ENCODE results near the gene VSTM2A.

Gene VSTM2A

GRCh38 chr7:54560723-54561122, 18.5 kb downstream of the VSTM2A start:
- no peak overlapping the region for H3K4me3 ChIP-seq (ENCODE audit: low read length)
- TF ChIP-seq ZNF274 (IDR thresholded peaks at IDR 0.05; ENCODE audit: low read depth, low read length): no peak

- TF ChIP-seq ZNF274 (IDR thresholded peaks at IDR 0.05; ENCODE audit: low read depth, low read length): no peak
- H3K4me3 ChIP-seq (ENCODE audit: low read length): no peak overlapping the region
Observed at GRCh38 chr7:54563329-54563916, 21.2 kb downstream of the VSTM2A start.

DNA sequence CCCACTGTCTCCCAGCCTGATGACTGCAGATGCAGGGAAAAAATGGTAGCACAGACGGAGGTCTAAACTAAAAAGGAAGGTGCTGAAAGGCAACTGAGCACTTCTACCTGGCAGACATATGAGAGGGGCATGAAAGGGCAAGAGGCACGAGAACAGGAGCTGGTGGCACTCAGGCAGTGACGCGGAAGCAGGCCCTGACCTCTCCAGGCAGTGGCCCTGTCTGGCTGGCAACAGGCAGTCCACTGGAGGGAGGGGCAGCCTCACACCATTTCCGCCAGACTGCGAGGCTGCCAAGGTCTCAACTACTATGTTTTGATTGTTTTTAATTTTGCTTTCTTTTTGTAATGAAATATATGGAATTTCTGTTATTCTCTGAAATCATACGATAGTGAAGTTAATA, 23.3 kb downstream of the VSTM2A start:
- no peak for TF ChIP-seq ZNF274 (IDR thresholded peaks at IDR 0.05; ENCODE audit: low read depth, low read length)
- H3K4me3 ChIP-seq (ENCODE audit: low read length): no peak overlapping the region

DNA sequence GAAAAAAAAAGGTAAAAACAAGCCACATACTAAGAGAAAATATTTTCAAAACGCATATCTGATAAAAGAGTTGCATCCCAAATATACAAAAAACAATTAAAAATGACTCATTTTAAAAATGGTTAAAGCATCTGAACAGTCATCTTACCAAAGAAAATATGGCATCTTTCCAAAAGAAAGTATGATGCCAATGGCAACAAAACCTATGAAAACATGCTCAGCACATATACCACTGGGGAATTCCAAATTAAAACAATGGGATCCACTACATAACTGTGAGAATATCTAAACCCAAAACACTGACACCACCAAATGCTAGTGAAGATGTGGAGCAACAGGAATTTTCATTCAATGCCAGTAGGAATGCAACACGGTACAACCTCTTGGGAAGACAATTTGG, 39.3 kb downstream of the VSTM2A start:
- TF ChIP-seq ZNF274 (IDR thresholded peaks at IDR 0.05; ENCODE audit: low read depth, low read length): no peak
- no peak overlapping the region for H3K4me3 ChIP-seq (ENCODE audit: low read length)

GRCh38 chr7:54591404-54592386, 49.5 kb downstream of the VSTM2A start:
- TF ChIP-seq ZNF274 (IDR thresholded peaks at IDR 0.05; ENCODE audit: low read depth, low read length): no peak
- H3K4me3 ChIP-seq (ENCODE audit: low read length): no peak overlapping the region

- no peak overlapping the region for H3K4me3 ChIP-seq (ENCODE audit: low read length)
- TF ChIP-seq ZNF274 (IDR thresholded peaks at IDR 0.05; ENCODE audit: low read depth, low read length): no peak
Observed at GRCh38 chr7:54596747-54597146, 54.6 kb downstream of the VSTM2A start.

DNA sequence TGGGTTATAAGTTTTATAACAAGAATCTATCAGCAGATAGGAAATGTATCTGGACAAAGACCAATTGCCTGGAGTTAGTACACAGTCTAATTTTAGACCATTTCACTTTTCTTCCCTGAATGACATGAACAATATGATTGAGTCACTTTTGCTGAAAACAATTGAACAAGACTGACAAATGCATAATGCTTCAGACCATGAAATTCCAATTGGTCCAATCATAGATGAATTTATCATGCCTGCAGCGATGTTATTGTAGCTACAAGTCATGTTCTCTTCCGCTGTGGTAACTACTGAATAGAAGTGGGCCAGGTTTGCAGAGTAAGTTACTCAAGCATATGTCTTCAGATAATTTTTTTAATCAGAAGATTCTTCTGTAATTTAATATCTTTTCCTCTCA, 73.4 kb downstream of the VSTM2A start:
- no peak for TF ChIP-seq ZNF274 (IDR thresholded peaks at IDR 0.05; ENCODE audit: low read depth, low read length)

More for the DNA sequence above, 73.4 kb downstream of the VSTM2A start:
- no peak overlapping the region for H3K4me3 ChIP-seq (ENCODE audit: low read length)
